Hepatocyte (in vitro differentiated cells): ENCODE data around the gene KATNB1.

Source experiments
- EZH2 ChIP-seq: fragments of 200-600 bp; sonication (generic); IDR thresholded peaks from 2 replicates; pipeline ENCODE4 v1.6.1; 2016; ENCODE audit warnings: antibody characterized with exemption, mild to moderate bottlenecking, borderline replicate concordance
- EZH2phosphoT487 ChIP-seq: fragments of 200-600 bp; sonication (generic); IDR thresholded peaks from one replicate; pipeline ENCODE4 v1.6.1; 2018; ENCODE audit warnings: antibody characterized with exemption, mild to moderate bottlenecking, low read depth, moderate library complexity; ENCODE audit not compliant: unreplicated experiment, severe bottlenecking
- TF ChIP-seq, protein P1 (sequence below): fragments of 200-600 bp; sonication (generic); IDR thresholded peaks from 2 replicates; pipeline ENCODE4 v1.5.1; 2016; ENCODE audit warnings: antibody characterized with exemption, mild to moderate bottlenecking; ENCODE audit not compliant: poor library complexity

DNA sequence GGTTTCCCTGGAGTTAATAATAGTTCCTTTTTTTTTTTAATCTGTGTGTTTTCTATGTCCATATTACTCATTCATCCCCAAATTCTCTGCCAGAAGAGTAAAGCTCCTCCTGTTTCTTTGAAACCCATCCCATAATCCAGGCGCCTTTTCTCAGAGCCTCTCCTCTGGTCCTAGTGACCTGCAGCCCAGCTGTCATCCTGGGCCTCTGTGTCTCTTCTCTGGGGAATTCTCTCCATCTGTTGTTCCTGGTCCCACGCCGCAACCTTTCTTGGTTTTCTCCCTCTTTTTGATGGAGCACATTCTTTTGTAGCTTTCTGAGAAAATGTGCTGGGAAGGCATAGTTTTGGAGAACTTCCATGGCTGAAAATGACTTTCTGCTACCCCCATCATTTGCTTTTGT lies 10.2 kb downstream of the KATNB1 start:
- TF ChIP-seq, protein P1, sequence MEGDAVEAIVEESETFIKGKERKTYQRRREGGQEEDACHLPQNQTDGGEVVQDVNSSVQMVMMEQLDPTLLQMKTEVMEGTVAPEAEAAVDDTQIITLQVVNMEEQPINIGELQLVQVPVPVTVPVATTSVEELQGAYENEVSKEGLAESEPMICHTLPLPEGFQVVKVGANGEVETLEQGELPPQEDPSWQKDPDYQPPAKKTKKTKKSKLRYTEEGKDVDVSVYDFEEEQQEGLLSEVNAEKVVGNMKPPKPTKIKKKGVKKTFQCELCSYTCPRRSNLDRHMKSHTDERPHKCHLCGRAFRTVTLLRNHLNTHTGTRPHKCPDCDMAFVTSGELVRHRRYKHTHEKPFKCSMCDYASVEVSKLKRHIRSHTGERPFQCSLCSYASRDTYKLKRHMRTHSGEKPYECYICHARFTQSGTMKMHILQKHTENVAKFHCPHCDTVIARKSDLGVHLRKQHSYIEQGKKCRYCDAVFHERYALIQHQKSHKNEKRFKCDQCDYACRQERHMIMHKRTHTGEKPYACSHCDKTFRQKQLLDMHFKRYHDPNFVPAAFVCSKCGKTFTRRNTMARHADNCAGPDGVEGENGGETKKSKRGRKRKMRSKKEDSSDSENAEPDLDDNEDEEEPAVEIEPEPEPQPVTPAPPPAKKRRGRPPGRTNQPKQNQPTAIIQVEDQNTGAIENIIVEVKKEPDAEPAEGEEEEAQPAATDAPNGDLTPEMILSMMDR, result no peak
- TF ChIP-seq EZH2phosphoT487, result no peak
- no peak for TF ChIP-seq EZH2
